ENCODE data around the gene C22orf42.

Gene C22orf42

DNA sequence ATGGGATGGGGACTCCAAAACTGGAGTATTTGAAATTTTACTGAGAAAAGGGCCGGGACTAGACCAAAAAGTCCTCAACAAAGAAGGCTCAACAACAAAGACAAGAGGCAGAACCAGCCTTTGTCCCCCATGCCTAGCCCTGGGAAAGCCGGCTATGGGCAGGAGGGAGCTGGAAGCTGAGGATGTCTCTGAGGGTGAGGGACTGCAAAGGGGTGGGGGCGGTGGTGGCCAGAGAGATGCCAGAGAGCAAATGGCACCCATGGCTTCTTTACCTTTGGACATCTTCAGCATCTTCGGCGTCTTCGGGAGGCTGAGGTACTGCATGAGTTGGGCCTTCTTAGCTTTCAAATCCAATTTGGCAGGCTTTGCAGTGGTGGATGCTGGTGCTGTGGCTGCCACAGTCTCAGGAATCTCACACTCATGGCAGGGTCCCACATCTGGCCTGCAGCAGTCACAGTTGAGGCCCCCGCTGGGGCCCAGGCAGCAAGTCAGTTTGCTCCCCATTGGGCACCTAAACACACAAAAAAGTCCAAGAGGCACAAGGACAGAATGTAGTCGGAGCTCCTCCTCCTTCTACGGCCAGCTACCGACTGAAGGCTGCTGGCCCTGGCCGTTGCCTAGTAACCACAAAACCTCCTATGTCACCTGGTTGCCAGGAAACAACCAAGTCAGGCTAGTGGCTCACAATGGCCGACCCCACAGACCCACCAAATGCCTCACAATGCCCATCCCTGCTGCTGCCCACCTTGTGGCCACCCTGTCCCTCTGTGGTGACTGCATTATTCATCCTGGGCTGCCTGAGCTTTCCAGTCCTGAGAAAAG, at the start of gene C22orf42:
TSS of gene C22orf42 (minus strand) at position 592 of the 822 bp plus-strand sequence. CDS start at position 504, 88 bp downstream.
- H3K36me3 ChIP-seq (ENCODE audit: control insufficient read depth, insufficient read depth, low read length), result no peaks in the 10 kb centered on the region
- H3K4me3 ChIP-seq (ENCODE audit: low read depth, low read length), result no peak within 1 kb of the TSS
- no peaks in the 10 kb centered on the region for H3K9me3 ChIP-seq (ENCODE audit: control insufficient read depth, insufficient read depth, low read length)
- no peak within 1 kb of the TSS for H3K9ac ChIP-seq (ENCODE audit: low read depth, low read length)
- H3K4me1 ChIP-seq (ENCODE audit: control insufficient read depth, insufficient read depth, low read length), result no peaks in the 10 kb centered on the region
- peaks cover under 1% of the 10 kb centered on the region for H3K27me3 ChIP-seq (ENCODE audit: control insufficient read depth, insufficient read depth, low read length)

DNA sequence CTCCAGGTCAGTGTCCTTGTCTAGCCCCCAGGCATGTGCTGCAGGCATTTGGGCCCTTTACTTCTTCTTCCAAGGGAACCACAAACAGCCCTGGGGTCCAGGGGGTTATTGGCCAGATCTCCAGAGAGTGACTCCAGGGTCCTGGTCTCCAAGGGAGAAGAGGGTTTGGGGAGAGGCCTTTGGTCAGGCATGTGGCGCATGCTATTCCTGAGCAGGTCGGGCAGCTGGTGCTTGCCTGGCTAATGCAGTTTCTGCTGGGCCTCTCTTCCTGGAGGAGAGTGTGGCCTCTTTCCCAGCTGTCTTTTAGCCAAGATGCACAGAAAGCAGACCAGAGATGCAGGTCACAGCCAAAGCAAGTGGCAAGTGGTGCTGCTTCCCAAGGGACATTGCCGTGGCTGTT, 49.6 kb upstream of the C22orf42 start:
- H3K9ac ChIP-seq (ENCODE audit: low read depth, low read length), result no peak overlapping the region

DNA sequence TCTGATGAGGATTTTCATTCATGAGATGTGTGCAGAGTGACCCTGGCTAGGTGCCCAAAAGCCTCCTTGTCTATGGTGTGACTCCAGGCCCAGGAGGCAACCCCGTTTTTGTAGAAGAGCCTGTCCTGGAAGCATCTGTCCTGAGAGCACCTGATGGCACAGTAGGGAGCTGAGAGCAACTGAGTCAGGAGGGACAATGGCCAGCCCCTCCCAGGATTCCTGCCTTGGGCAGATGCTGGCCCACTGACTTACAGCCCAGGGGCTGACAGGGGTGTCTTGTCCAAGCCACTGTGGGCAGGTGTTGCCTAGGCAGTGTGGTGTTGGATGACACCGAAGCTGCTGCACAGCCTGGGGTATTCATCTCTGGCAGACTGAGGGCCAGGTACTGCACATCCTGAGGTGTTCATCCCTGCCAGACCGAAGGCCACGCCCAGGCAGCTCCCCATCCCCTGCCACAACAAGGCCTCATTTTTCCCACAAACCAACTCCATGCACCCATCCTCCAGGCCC, 48.9 kb upstream of the C22orf42 start:
- H3K36me3 ChIP-seq (ENCODE audit: control insufficient read depth, insufficient read depth, low read length), result no peaks in the 10 kb centered on the region
- H3K4me1 ChIP-seq (ENCODE audit: control insufficient read depth, insufficient read depth, low read length), result no peaks in the 10 kb centered on the region
- H3K27me3 ChIP-seq (ENCODE audit: control insufficient read depth, insufficient read depth, low read length), result peaks cover 23% of the 10 kb centered on the region
- no peak overlapping the region for H3K9ac ChIP-seq (ENCODE audit: low read depth, low read length)
- no peak overlapping the region for H3K4me3 ChIP-seq (ENCODE audit: low read depth, low read length)
- H3K9me3 ChIP-seq (ENCODE audit: control insufficient read depth, insufficient read depth, low read length), result no peaks in the 10 kb centered on the region

More for the DNA sequence above, 49.6 kb upstream of the C22orf42 start:
- Histone ChIP-seq H3K4me3 (ENCODE audit: low read depth, low read length) (no peak overlapping the region), H3K27me3 (ENCODE audit: control insufficient read depth, insufficient read depth, low read length) (peaks cover 16% of the 10 kb centered on the region), H3K36me3 (ENCODE audit: control insufficient read depth, insufficient read depth, low read length) (no peaks in the 10 kb centered on the region), H3K9me3 (ENCODE audit: control insufficient read depth, insufficient read depth, low read length) (no peaks in the 10 kb centered on the region), H3K4me1 (ENCODE audit: control insufficient read depth, insufficient read depth, low read length) (no peaks in the 10 kb centered on the region)

DNA sequence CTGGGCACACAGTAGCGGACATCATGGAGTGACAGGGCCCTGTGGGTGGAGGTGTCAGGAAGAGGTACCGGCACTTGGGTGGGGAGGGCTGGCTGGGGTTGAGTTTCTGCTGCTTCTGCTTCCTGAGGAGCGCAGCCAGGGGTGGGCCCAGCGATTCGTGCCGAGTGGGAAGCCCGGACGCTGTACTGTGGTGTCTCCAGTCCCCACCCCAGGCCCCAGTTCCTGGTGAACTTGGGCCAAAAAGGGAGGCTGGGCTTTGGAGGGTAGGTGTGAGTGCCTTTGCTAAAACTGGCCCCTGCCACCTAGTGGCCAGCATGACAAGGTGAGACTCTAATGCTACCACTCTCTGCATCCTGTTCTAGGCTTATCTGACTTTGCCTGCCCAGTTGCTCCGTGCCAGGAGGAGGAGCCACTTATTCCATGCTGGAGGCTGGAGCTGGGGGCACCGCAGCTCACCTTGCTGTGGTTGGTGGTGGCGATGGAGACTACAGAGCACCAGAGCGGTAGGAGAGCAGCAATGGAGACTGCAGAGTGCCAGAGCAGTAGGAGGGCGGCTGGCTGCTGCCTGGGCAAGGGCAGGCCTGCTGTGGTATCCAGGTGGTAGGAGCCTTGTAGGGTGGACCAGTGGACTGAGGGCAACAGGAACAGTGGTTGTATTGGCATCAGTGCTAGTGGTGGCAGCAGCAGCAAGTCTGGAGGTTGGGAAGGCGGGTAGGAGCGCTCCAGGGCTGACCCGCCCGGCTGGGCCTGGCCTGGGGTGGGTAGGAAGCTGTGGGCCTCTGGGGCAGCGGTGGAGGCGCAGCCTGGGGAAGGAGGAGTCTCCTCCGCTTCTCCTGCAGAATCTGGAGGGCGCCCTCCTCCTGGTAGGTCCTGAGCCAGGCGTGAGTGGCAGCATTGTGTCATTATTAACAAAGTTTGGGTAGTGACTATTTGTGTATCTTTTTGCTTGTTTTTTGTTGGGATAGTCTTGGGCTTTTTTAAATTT, 48.0 kb upstream of the C22orf42 start:
- no peak overlapping the region for H3K4me3 ChIP-seq (ENCODE audit: low read depth, low read length)
- no peaks in the 10 kb centered on the region for H3K9me3 ChIP-seq (ENCODE audit: control insufficient read depth, insufficient read depth, low read length)
- H3K36me3 ChIP-seq (ENCODE audit: control insufficient read depth, insufficient read depth, low read length), result no peaks in the 10 kb centered on the region
- no peak overlapping the region for H3K9ac ChIP-seq (ENCODE audit: low read depth, low read length)
- H3K27me3 ChIP-seq (ENCODE audit: control insufficient read depth, insufficient read depth, low read length), result peaks cover 32% of the 10 kb centered on the region
- no peaks in the 10 kb centered on the region for H3K4me1 ChIP-seq (ENCODE audit: control insufficient read depth, insufficient read depth, low read length)

DNA sequence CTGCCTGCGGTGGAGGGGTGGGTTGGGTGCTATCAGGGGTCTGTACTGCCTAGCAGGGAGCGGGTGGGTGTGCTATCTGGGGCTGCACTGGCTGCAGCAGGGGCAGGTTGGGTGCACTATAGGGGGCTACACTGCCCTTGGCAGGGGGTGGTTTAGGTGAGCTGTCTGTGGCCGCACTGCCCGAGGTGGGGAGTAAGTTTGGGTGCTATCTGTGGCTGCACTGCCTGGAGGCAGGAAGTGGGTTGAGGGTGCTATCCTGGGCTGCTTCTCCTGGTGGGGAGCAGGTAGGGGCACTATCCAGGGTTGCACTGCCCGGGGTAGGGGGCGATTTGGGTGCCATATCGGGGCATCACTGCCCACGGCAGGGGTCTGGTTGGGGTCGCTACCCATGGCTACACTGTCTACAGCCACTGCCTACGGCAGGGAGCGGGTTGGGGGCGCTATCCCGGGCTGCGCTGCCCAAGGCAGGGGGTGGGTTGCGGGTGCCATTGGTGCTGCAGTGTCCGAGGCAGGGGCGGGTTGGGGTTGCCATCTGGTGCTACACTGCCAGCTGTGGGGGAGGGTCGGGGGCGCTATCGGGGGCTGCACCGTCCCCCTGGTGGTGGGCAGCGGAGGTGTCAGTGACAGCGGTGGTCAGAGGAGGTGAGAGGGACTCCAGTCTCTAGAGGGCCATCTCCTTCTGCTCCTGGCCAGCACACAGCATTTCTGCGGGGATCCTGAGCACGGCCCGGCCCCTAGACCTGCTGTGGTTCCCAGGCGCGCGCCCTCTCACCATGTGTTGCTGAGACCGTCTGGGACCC, 47.1 kb upstream of the C22orf42 start:
- H3K4me1 ChIP-seq (ENCODE audit: control insufficient read depth, insufficient read depth, low read length), result no peaks in the 10 kb centered on the region
- H3K27me3 ChIP-seq (ENCODE audit: control insufficient read depth, insufficient read depth, low read length), result peaks cover 40% of the 10 kb centered on the region
- H3K9me3 ChIP-seq (ENCODE audit: control insufficient read depth, insufficient read depth, low read length), result no peaks in the 10 kb centered on the region
- H3K9ac ChIP-seq (ENCODE audit: low read depth, low read length), result no peak overlapping the region
- no peak overlapping the region for H3K4me3 ChIP-seq (ENCODE audit: low read depth, low read length)
- H3K36me3 ChIP-seq (ENCODE audit: control insufficient read depth, insufficient read depth, low read length), result no peaks in the 10 kb centered on the region

DNA sequence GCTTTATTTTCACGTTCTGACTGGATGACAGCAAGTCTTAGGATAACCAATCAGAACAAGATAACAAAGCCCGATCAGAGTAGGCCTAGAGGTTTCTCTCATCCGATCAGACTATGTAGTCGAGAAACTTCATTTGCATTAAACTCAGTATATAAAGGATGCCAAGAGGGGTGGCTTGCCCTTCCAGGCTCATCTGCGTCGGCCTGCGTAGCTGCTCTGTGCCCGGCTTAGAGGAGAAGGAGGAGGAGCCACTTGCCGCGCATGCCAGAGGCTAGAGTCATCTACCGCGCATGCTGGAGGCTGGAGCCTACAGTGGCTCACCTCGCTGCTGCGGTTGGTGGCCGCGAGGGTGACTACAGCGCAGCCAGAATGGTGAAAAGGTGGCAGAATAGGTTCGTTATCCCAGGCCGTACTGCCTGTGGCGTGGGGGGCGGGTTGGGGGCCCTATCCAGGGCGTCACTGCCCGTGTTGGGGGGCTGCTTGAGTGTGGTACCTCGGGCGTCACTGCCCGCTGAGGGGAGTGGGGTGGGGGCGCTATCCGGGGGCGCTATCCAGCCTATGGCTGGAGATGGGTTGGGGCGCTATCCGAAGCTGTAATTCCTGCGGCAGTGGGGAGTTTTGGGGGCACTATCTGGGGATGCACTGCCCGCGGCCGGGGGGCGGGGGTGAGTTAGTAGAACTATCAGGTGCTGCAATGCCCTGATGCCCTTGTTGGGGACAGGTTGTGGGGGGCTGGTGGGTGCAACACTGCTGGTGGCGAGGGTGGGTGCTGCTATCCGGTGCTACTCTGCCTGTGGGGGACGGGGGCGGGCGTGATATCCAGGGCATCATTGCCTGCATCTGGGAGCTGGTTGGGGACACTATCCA, 46.0 kb upstream of the C22orf42 start, which contains the start of gene RFPL2:
TSS of gene RFPL2 (minus strand) at position 218 of the 867 bp plus-strand sequence. CDS start 2,622 bp downstream, outside the sequence.
- Histone ChIP-seq H3K27me3 (ENCODE audit: control insufficient read depth, insufficient read depth, low read length) (peaks cover 40% of the 10 kb centered on the region), H3K36me3 (ENCODE audit: control insufficient read depth, insufficient read depth, low read length) (no peaks in the 10 kb centered on the region), H3K9me3 (ENCODE audit: control insufficient read depth, insufficient read depth, low read length) (no peaks in the 10 kb centered on the region), H3K9ac (ENCODE audit: low read depth, low read length) (no peak within 1 kb of the TSS), H3K4me1 (ENCODE audit: control insufficient read depth, insufficient read depth, low read length) (no peaks in the 10 kb centered on the region), H3K4me3 (ENCODE audit: low read depth, low read length) (peak within 1 kb of the TSS; percentile 47)

DNA sequence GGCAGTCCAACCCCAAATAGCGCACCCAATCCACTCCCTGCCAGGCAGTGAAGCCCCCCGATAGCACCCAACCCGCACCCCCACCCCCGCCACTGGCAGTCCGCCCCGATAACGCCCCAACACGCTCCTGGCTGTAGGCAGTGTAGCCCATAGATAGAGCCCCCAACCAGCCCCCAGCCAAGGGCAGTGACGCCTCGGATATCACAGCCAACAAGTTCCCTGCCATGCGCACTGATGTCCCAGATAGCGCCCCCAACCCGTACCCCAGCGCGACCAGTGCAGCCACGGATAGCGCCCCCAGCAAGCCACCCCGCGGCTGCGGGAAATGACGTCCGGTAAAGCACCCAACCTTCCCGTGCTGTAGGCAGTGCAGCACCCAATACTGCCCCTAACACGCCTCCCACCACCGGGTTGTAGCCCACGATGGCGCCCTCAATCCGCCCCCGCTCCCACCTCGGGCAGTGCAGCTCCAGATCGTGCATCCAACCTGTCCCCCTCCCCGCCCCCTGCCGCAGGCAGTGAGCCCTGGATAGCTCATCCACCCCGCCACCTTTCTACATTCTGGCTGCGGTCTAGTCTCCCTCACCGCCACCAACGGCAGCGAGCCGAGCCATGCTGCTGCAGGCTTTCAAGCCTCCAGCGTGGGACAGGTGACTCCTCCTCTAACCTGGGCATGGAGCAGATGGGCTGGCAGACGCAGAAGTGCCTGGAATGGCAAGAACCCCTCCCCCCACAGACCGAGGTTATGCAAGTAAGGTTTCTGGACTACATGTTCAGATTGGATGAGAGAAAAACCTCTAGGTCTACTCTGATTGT, 45.1 kb upstream of the C22orf42 start:
- Histone ChIP-seq H3K4me1 (ENCODE audit: control insufficient read depth, insufficient read depth, low read length) (no peaks in the 10 kb centered on the region), H3K36me3 (ENCODE audit: control insufficient read depth, insufficient read depth, low read length) (no peaks in the 10 kb centered on the region), H3K27me3 (ENCODE audit: control insufficient read depth, insufficient read depth, low read length) (peaks cover 40% of the 10 kb centered on the region), H3K9me3 (ENCODE audit: control insufficient read depth, insufficient read depth, low read length) (no peaks in the 10 kb centered on the region), H3K9ac (ENCODE audit: low read depth, low read length) (no peak overlapping the region), H3K4me3 (ENCODE audit: low read depth, low read length) (peak overlapping the region; percentile 47)

DNA sequence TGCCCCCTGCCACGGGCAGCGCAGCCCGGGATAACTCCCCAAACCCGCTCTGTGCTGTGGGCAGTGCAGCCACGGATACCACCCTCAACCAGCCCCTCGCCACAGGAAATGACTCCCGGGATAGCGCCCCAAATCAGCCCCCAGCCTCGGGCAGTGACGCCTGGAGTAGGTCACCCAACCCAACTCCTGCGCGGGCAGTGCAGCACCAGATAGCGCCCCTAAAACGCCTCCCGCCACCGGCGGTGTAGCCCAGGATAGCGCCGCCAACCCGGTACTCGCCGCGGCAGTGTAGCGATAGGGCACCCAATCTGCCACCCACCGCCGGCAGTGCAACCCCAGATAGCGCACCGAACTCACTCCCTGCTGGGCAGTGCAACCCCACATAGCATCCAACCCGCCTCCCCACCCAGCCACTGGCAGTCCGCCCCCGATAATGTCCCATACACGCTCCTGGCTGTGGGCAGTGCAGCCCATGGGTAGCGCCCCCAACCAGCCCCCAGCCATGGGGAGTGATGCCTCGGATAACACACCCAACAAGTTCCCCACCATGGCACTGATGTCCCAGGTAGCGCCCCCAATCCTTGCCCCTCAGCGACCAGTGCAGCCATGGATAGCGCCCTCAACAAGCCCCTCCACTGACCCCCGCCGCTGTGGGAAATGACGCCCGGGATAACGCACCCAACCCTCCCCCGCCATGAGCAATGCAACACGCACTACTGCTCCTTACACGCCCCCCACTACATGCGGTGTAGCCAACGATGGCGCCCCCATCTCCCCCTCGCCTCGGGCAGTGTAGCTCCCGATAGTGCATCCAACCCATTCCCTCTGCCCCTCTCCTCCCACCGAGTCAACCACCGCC, 44.3 kb upstream of the C22orf42 start:
- H3K9me3 ChIP-seq (ENCODE audit: control insufficient read depth, insufficient read depth, low read length), result no peaks in the 10 kb centered on the region
- H3K4me1 ChIP-seq (ENCODE audit: control insufficient read depth, insufficient read depth, low read length), result no peaks in the 10 kb centered on the region
- no peaks in the 10 kb centered on the region for H3K36me3 ChIP-seq (ENCODE audit: control insufficient read depth, insufficient read depth, low read length)
- H3K4me3 ChIP-seq (ENCODE audit: low read depth, low read length), result peak overlapping the region; percentile 47
- H3K27me3 ChIP-seq (ENCODE audit: control insufficient read depth, insufficient read depth, low read length), result peaks cover 40% of the 10 kb centered on the region
- H3K9ac ChIP-seq (ENCODE audit: low read depth, low read length), result no peak overlapping the region

DNA sequence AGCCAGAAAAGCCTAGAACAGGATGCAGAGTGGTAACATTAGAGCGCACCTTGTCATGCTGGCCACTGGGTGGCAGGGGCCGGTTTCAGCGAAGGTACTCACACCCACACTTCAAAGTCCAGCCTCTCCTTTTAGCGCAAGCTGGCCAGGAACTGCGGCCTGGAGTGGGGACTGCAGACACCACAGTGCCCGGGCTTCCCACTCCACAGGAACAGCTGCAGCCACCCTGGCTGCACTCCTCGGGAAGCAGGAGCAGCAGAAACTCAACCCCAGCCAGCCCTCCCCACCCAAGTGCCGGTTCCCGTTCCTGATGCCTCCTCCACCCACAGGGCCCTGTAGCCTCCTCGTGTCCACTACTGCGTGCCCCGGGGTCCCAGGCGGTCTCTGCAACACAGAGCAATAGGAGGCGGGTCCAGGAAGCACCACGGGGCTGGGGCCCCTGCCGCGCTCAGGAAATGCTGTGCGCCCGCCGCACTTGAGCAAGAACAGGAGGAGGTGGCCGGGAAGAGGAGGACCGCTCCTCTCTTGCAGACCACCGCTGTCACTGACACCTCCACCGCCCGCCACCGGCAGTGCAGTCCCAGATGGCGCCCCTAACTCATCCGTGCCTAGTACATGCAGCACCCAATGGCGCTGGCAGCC, 43.6 kb upstream of the C22orf42 start:
- Histone ChIP-seq H3K9me3 (ENCODE audit: control insufficient read depth, insufficient read depth, low read length) (no peaks in the 10 kb centered on the region), H3K4me1 (ENCODE audit: control insufficient read depth, insufficient read depth, low read length) (no peaks in the 10 kb centered on the region), H3K36me3 (ENCODE audit: control insufficient read depth, insufficient read depth, low read length) (no peaks in the 10 kb centered on the region), H3K9ac (ENCODE audit: low read depth, low read length) (no peak overlapping the region), H3K4me3 (ENCODE audit: low read depth, low read length) (peak overlapping the region; percentile 47), H3K27me3 (ENCODE audit: control insufficient read depth, insufficient read depth, low read length) (peaks cover 40% of the 10 kb centered on the region)
